Natural killer cell treated with Interleukin-12 subunit alpha and Interleukin-12 subunit beta and Interleukin-15 and Interleukin-18, amount 100 ng/mL, for 72 hours (primary cell): Measurements from ENCODE around the gene PTPRCAP. TPM values are rescaled to one million over a fixed set of nuclear protein-coding genes. Genes with fewer than 3 reads are reported as not detected.
"Not testable (repeated sequence)": the region's sequence is repeated elsewhere in the genome, so short reads cannot be mapped to it uniquely, and the experiment has no call there.

Source experiments
- ATAC-seq, 2 donors: fragments of 150-1000 bp; cut with Tn5 transposase in 1 of 2; sonication (Bioruptor Pico), chemical (Tn5 transposase) in 1 of 2; 2 replicates each; pipeline ENCODE4 v1.10.0; 2021
- DNase-seq: peaks from one replicate; pipeline ENCODE4 v3.0.0; 2022; ENCODE audit warnings: low spot score
- H3K27ac Mint-ChIP-seq, 2 donors: 1 replicate in 1 of 2; 2 replicates in 1 of 2; pipeline ENCODE4 v1.8.0; 2022; ENCODE audit warnings: mixed read lengths in 2 of 2, mild to moderate bottlenecking in 1 of 2, moderate library complexity in 1 of 2
- H3K27me3 Mint-ChIP-seq, 2 donors: 1 replicate in 1 of 2; 2 replicates in 1 of 2; pipeline ENCODE4 v1.8.0; 2022; ENCODE audit warnings: mixed read lengths in 2 of 2
- H3K36me3 Mint-ChIP-seq: one replicate; pipeline ENCODE4 v1.8.0; 2022; ENCODE audit warnings: mixed read lengths
- H3K4me1 Mint-ChIP-seq, 2 donors: 1 replicate in 1 of 2; 2 replicates in 1 of 2; pipeline ENCODE4 v1.8.0; 2022; ENCODE audit warnings: low read depth in 2 of 2, mixed read lengths in 2 of 2, mild to moderate bottlenecking in 1 of 2
- H3K4me3 Mint-ChIP-seq: one replicate; pipeline ENCODE4 v1.8.0; 2022; ENCODE audit warnings: mixed read lengths
- H3K9me3 Mint-ChIP-seq: 2 replicates; pipeline ENCODE4 v1.8.0; 2022; ENCODE audit warnings: mixed read lengths
- total RNA-seq, 2 donors: library from RNA; stranded (reverse); gene quantifications; one replicate each; pipeline ENCODE4 v1.2.3, GENCODE V29; 2022

The PTPRCAP gene, protein sequence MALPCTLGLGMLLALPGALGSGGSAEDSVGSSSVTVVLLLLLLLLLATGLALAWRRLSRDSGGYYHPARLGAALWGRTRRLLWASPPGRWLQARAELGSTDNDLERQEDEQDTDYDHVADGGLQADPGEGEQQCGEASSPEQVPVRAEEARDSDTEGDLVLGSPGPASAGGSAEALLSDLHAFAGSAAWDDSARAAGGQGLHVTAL
- total RNA-seq: 100 to 1,000 TPM; 198 to 266 TPM

DNA sequence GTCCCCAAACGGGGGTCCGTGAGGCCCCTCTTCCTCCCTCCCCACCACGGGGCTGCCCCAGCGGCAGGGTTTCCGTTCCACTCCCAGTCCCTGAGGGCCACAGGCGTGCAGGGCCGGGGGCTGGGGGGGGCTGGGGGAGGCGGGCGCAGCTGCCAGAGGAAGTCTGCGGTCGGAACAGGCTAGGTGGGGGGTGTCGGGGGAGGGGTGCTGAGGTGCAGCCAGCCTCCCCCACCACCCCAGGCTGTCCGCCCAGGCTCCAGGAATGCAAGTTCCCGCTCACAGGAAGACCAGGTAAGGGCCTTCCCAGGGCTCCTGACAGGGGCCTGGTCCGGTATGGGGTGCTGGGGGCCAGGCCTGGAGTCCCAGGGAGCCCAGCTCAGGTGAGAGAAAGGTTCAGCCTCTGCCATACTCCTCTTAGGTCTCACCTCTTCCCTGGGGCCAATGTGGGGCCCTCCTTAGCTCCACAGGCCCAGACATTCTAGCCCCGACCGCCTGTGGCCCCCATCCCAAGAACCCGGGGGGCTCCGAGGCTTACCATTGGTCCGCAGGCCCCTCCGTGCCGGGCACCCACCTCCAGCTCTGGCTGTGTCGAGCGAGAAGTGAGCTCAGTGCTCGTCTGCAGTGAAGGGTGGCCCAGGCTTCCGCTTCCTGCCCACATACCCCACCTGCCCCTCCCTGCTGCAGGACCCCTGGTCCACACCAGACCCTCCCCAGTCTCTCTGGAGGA is at the start of gene PTPRCAP:
Gene PTPRCAP (minus strand): TSS at position 601 of the 727 bp plus-strand sequence. CDS start 63 bp downstream, at position 538.
- ATAC-seq (peak; percentile 56 to 62), DNase-seq (peak; percentile 80)
- no peaks in the 10 kb centered on the region for H3K36me3 Mint-ChIP-seq

DNA sequence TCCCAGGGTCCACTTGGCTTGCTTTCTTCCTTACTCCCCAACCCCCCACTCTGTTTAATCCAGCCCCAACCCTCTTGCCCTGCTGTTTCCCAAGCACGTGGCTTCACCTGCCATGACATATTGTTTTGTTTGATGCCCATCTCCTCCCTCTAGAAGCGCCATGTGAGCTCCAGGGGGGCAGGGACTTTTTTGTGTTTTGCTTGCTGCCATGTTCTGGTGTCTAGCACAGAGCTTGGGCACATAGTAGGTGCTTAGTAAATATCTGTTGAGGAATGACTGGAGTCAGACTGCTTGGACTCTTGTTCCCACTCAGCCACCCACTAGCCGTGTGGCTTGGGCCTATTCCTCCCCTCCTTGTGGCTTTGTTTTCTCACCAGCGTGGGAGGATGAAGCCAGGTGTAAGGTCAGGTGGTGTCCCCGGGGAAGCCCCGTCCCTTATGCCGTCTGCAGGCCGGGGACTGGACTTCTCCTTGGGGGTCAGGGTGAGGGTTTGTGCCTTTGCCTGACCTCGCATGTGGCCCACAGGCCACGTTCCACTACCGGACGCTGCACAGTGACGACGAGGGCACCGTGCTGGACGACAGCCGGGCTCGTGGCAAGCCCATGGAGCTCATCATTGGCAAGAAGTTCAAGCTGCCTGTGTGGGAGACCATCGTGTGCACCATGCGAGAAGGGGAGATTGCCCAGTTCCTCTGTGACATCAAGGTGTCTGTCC is 49.2 kb upstream of the PTPRCAP start:
- Mint-ChIP-seq H3K4me3 (peak overlapping the region; percentile 77), H3K27me3 (no peaks in the 10 kb centered on the region), H3K27ac (peak overlapping the region; percentile 94 to 96), H3K9me3 (no peaks in the 10 kb centered on the region), H3K4me1 (peaks cover 63 to 64% of the 10 kb centered on the region in 2 donors), H3K36me3 (peaks cover 7% of the 10 kb centered on the region)
- ATAC-seq: no peak
- peak; percentile 65 for DNase-seq

More for the DNA sequence above, at the start of gene PTPRCAP:
- Mint-ChIP-seq H3K27me3 (no peaks in the 10 kb centered on the region), H3K4me3 (peak within 1 kb of the TSS; percentile 93), H3K27ac (peak within 1 kb of the TSS; percentile 92), H3K9me3 (no peaks in the 10 kb centered on the region), H3K4me1 (peaks cover 48 to 59% of the 10 kb centered on the region in 2 donors)

DNA sequence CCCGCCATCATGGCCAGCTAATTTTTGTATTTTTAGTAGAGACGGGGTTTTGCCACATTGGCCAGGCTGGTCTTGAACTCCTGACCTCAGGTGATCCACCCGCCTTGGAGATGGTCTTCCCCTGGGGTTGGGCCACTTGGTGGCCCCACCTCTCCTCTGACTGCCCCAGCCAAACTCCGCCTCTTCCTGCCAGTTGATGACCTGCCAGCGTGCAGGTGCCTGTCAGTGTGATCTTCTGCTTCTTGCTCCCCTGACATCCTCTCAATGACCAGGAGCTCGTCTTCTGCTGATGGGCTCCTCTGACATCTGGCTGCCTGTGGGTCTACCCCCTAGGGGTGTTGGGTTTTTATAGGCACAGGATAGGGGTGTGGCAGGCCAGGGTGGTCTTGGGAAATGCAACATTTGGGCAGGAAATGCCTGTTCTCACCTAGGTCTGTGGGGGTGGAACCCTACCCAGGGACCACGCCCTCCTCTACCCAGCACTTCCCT is 48.4 kb upstream of the PTPRCAP start:
- not testable (repeated sequence) for H3K36me3 Mint-ChIP-seq, H3K27me3 Mint-ChIP-seq, H3K9me3 Mint-ChIP-seq
- Mint-ChIP-seq H3K4me1 (peaks cover 63% of the 10 kb centered on the region in 2 donors), H3K4me3 (peak overlapping the region; percentile 77), H3K27ac (peak overlapping the region; percentile 94 to 96)
- peak; percentile 62 for DNase-seq
- peak in 1 of 2 donors; percentile 1 for ATAC-seq

DNA sequence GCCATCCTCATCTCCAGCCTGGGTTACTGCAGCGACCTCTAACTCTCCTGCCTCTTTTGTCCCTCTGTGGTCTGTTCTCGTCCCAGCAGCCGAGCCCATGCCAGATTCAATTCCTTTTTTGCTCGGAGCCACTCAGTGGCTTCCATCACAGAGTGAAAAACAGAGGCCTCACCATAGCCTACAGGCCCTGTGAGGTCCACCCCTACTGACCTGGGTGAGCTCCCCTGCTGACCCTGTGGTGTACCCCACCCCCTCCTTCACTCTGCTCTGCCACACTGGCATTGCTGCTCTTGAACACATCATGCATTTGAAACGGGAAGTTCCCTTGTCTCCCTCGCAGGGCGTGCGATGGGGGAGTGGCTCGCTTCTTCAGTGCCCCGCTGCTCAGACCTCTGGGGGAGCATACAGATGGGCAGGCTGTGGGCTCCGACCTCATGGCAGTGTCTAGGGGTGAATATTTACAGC is 47.4 kb upstream of the PTPRCAP start:
- peaks cover 61 to 62% of the 10 kb centered on the region in 2 donors for H3K4me1 Mint-ChIP-seq
- no peaks in the 10 kb centered on the region for H3K9me3 Mint-ChIP-seq
- H3K4me3 Mint-ChIP-seq: peak overlapping the region; percentile 96
- DNase-seq (peak; percentile 65), ATAC-seq (peak in 1 of 2 donors; percentile 28)
- peaks cover 7% of the 10 kb centered on the region for H3K36me3 Mint-ChIP-seq
- H3K27me3 Mint-ChIP-seq: no peaks in the 10 kb centered on the region
- H3K27ac Mint-ChIP-seq: peak overlapping the region; percentile 94 to 96

DNA sequence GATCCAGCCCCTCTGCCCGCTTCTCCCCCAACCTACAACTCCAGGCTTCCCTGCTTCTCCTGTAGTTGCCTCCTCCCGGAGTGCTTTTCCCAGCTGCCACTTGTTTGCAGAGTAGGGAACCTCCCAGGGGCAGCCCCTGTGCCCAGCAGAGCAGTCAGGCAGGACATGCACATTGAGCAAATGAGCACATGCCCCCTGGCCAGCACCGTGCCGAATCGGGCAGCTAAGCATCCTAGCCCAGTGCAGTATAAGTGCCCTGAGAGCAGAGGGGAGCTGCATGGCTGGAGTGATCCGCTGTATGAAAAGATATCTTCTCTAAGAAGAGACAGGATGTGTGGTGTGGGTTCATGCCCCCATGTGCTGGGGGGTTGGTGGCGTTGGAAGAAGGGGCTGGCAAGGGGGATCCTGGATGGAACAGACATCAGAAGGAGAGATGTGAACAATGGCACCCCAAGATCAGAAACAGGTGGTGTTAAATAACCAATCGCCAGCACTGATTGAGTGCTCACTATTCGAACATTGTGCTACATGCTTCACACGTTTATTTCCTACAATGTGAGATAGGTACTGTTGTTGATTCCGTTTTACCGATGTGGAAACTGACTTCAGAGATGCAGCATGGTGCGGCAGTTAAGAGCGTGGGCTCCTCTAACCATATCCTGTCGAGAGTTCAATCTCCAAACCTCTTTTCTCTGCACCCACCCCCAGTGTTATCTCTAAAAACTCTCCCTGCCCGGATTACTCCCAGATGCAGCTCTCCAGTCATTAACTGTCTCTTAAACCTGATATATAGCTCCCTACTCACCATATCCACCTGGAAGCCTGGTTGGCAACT is 46.6 kb upstream of the PTPRCAP start:
- Mint-ChIP-seq H3K36me3 (peaks cover 7% of the 10 kb centered on the region), H3K4me3 (peak overlapping the region; percentile 96), H3K4me1 (peaks cover 57 to 58% of the 10 kb centered on the region in 2 donors), H3K27me3 (no peaks in the 10 kb centered on the region), H3K27ac (peak overlapping the region; percentile 94 to 96), H3K9me3 (no peaks in the 10 kb centered on the region)
- ATAC-seq (peak in 1 of 2 donors; percentile 18), DNase-seq (peak; percentile 58)

DNA sequence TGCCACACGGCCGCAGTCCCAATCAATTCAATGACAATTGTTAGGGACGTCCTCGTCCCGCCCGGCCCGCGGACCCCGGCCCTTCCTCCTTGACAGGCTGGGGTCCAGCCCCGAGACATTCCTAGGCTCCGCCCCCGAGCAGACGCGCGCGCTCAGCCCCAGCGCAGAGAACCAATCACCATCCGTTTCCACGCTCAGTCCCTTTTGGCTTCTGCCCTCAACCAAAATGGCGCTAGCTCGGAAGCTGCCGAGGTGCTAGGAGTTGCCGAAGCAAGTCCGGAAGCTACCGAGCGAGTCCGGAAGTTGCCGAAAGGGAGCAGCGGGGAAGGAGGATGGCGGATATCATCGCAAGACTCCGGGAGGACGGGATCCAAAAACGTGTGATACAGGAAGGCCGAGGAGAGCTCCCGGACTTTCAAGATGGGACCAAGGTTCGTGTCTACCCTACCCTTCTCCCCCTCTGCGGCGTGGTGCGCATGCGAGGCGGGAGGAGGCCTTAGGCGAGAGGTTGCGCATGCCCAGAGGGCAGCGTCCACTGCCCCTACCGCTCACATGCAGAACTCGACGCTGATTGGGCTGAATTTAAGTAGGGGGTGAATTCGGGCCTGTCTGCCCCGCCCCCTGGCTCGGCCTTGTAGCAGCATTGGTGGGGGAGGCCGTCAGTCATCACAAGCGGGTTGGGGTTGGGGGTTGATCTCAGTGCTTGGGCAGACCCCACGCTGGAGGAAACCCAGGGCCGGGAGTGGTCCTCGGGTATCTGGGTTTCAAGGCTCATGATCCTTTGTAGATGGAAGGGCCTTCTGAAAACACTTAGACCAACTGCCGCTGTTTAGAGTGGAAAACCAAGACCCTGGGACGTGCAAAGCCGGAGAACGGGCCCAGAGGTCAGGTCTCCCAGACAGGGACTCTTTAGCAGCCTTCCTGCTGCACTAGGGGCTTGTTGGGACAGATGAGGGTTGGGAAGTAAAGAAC is 45.6 kb upstream of the PTPRCAP start, which contains the start of gene AIP:
Gene AIP (plus strand): TSS at position 200 of the 972 bp plus-strand sequence. CDS start 133 bp downstream, at position 333.
- peak within 1 kb of the TSS; percentile 96 for H3K4me3 Mint-ChIP-seq
- peak within 1 kb of the TSS; percentile 94 to 96 for H3K27ac Mint-ChIP-seq
- H3K9me3 Mint-ChIP-seq: no peaks in the 10 kb centered on the region
- DNase-seq: peak; percentile 97
- peaks cover 7% of the 10 kb centered on the region for H3K36me3 Mint-ChIP-seq
- peak; percentile 86 to 97 for ATAC-seq
- no peaks in the 10 kb centered on the region for H3K27me3 Mint-ChIP-seq
- peaks cover 50 to 53% of the 10 kb centered on the region in 2 donors for H3K4me1 Mint-ChIP-seq

DNA sequence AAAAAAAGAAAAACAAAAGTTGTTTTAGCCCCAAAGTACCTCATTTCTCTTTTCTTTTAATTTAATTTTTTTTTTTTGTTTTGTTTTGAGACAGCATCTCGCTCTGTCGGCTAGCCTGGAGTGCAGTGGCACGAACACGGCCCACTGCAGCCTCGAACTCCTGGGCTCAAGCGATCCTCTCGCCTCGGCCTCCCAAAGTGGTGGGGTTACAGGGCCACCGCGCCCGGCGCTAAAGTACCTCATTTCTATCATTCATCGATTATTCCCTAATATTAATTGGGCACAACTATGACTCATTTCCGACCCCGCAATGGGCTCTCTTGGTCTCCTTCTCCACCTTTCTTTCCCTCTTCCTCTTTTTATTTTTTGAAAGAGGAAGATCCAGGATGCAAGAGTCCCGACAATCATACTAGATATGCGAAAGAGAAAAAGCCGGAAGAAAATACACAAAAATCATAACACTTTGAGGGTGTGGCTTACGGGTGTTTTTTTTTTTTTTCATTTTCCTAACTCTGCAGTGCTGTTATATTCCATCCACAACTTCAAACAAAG is 44.9 kb upstream of the PTPRCAP start:
- Mint-ChIP-seq H3K27me3 (no peaks in the 10 kb centered on the region), H3K9me3 (no peaks in the 10 kb centered on the region), H3K36me3 (peaks cover 1% of the 10 kb centered on the region), H3K4me1 (peaks cover 42 to 45% of the 10 kb centered on the region in 2 donors), H3K4me3 (peak overlapping the region; percentile 96), H3K27ac (peak overlapping the region; percentile 94 to 96)
- ATAC-seq (no peak), DNase-seq (peak; percentile 28)

DNA sequence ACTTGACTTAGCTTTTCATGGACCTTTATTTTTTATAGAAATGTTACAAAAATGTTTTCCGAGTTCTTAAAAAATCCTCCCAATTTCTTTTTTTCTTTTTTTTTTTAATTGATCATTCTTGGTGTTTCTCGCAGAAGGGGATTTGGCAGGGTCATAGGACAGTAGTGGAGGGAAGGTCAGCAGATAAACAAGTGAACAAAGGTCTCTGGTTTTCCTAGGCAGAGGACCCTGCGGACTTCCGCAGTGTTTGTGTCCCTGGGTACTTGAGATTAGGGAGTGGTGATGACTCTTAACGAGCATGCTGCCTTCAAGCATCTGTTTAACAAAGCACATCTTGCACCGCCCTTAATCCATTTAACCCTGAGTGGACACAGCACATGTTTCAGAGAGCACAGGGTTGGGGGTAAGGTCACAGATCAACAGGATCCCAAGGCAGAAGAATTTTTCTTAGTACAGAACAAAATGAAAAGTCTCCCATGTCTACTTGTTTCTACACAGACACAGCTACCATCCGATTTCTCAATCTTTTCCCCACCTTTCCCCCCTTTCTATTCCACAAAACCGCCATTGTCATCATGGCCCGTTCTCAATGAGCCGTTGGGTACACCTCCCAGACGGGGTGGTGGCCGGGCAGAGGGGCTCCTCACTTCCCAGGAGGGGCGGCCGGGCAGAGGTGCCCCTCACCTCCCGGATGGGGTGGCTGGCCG is 40.0 kb upstream of the PTPRCAP start:
- H3K27me3 Mint-ChIP-seq, DNase-seq, H3K27ac Mint-ChIP-seq, H3K4me3 Mint-ChIP-seq, H3K4me1 Mint-ChIP-seq, H3K36me3 Mint-ChIP-seq, ATAC-seq, H3K9me3 Mint-ChIP-seq: not testable (repeated sequence)

DNA sequence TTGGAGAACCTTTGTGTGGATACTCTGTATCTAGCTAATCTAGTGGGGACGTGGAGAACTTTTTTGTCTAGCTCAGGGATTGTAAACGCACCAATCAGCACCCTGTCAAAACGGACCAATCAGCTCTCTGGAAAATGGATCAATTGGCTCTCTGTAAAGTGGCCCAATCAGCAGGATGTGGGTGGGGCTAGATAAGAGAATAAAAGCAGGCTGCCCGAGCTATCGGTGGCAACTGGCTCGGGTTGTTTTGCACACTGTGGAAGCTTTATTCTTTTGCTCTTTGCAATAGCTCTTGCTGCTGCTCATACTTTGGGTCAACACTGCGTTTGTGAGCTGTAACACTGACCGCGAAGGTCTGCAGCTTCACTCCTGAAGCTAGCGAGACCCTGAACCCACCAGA is 39.2 kb upstream of the PTPRCAP start:
- not testable (repeated sequence) for H3K4me1 Mint-ChIP-seq, H3K36me3 Mint-ChIP-seq, H3K27me3 Mint-ChIP-seq, H3K9me3 Mint-ChIP-seq, DNase-seq, H3K27ac Mint-ChIP-seq, ATAC-seq, H3K4me3 Mint-ChIP-seq

DNA sequence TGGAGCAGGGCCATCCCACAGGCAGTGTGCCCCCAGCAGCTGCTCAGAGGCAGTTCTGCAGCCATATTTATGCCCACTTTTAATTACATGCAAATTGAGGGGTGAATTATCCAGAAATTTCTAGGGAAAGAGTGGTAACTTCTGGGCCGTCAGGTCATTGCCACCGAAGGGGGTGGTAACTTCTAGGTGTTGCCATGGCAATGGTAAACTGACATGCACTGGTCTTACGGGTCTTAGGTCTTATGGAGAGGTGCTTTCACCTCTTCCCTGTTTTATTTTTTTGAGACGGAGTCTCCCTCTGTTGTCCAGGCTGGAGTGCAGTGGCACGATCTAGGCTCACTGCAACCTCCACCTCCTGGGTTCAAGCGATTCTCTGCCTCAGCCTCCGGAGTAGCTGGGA is 35.4 kb upstream of the PTPRCAP start:
- no peak overlapping the region for H3K27ac Mint-ChIP-seq
- H3K4me3 Mint-ChIP-seq: no peak overlapping the region
- peaks cover 4 to 6% of the 10 kb centered on the region in 2 donors for H3K4me1 Mint-ChIP-seq
- H3K36me3 Mint-ChIP-seq: no peaks in the 10 kb centered on the region
- H3K27me3 Mint-ChIP-seq: no peaks in the 10 kb centered on the region
- no peaks in the 10 kb centered on the region for H3K9me3 Mint-ChIP-seq
- no peak for ATAC-seq
- no peak for DNase-seq

DNA sequence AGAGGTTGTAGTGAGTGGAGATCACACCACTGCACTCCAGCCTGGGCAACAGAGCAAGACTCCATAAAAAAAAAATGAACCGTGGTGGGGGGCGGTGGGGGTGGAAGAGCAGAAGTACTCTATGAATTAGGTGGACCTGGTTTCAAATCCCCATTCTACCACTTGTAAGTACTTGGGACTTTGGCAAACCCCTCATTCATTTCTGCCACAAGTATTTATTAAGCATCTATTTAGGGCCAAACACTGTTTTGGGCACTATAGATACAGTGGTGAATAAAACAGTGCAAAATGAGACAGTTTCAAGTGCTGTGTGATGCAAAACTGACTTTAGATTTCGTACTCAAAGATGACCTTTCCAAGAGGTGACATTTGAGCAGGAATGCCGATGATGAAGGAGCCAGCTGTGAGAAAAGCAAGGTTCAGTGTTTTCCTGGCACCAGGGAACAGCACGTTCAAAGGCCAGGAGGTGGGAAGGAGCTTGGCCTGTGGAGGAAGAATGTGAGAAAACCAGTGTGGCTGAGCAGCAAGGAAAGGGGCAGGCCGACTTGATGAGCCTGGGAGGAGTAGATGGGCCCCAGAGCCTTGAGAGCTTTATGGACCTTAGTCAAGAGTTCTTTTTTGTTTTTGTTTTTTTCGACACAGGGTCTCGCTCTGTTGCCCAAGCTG is 33.0 kb upstream of the PTPRCAP start:
- H3K36me3 Mint-ChIP-seq: no peaks in the 10 kb centered on the region
- no peak overlapping the region for H3K27ac Mint-ChIP-seq
- H3K4me1 Mint-ChIP-seq: peaks cover 10 to 12% of the 10 kb centered on the region in 2 donors
- H3K9me3 Mint-ChIP-seq: no peaks in the 10 kb centered on the region
- ATAC-seq (no peak), DNase-seq (no peak)
- no peaks in the 10 kb centered on the region for H3K27me3 Mint-ChIP-seq
- H3K4me3 Mint-ChIP-seq: no peak overlapping the region
